Caki2 (cell line): ENCODE measurements around the gene PGRMC2. TPM values are rescaled to one million over a fixed set of nuclear protein-coding genes. Genes with fewer than 3 reads are reported as not detected.
"Not testable (repeated sequence)": the region's sequence is repeated elsewhere in the genome, so short reads cannot be mapped to it uniquely, and the experiment has no call there.

Source experiments
- DNase-seq: peaks from one replicate; pipeline ENCODE4 v3.0.0-alpha.2; 2015; ENCODE audit warnings: low read depth
- in situ Hi-C: cut with HindIII; loops from 2 replicates; pipeline ENCODE4 v1.10.0; 2016; ENCODE audit warnings: low sequenced_read_pairs, low pct_unique_long_range_greater_than_20kb, mixed read lengths
- total RNA-seq: library from RNA; depleted of rRNA; stranded (reverse); fragments of >200 nt; shearing (Covaris generic); gene quantifications from 2 replicates; pipeline ENCODE4 v1.2.3, GENCODE V29; 2014; ENCODE audit warnings: low replicate concordance

Gene PGRMC2
- total RNA-seq, 1 experiment from 2014 or later, result 84.3 TPM

DNA sequence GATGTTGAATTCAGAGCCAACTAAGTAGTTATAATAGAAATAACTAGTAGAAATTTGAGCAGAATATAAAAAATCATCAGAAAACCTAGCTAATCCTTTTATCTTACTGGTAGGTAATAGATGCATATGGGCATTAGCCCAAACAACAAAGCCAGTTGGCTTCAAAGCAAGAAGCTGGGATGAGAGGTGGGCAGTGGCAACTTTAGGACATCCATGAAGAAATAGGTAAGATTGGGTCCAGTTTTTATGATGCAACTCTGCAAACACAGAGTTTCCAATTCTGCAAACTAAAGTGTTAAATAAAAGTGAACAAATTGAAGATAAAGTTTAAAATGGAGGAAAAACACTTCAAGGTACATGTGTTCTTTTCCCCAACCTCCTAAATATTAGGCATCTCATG is 5.1 kb downstream of the PGRMC2 start:
- no peak for DNase-seq
- in situ Hi-C loops, result no loop called here

DNA sequence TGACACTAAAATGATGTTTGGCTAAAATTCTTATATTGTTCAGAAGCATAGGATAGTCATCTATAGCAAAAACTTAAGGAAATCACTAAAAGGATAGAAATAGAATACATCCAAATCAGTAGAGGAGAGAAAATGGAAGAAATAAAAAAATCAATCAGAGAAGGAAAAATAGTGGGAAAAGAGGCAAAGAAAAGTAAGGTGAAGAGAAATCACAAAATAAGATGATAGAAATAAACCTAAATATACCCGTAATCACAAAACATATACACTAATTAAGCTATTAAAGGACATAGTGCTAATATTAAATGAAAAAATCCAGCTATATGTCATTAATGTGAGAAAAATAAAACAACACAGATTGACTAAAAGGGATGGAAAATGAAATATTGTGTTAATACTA is 6.3 kb downstream of the PGRMC2 start:
- in situ Hi-C loops, result no loop called here
- no peak for DNase-seq

DNA sequence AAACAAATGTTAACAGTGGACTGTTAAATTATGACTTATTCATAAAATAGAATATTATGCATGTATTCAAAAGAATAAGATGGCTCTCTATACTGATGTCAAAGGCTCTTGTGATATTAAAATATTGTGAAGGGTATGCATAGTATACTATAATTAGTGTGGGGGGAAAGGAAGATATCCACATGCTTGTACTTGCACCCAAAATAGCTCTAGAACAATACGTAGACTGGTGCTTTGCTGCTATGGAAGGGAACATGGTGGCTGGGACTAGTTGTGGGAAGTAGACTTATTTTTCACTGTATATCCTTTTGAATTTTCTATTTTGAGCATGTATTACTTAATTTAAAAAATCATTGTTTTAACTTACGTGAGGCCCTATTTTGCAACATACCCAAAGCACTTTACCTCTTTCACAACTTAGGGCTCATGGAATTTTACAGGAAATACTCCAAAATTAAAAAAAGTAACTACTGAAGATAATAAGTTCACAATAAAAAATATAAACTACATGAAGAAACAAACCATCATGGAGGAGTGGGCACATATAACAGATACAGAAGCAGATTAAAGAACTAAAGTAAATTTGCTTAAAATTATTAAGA is 7.9 kb downstream of the PGRMC2 start:
- in situ Hi-C loops, result no loop called here
- DNase-seq, result no peak

DNA sequence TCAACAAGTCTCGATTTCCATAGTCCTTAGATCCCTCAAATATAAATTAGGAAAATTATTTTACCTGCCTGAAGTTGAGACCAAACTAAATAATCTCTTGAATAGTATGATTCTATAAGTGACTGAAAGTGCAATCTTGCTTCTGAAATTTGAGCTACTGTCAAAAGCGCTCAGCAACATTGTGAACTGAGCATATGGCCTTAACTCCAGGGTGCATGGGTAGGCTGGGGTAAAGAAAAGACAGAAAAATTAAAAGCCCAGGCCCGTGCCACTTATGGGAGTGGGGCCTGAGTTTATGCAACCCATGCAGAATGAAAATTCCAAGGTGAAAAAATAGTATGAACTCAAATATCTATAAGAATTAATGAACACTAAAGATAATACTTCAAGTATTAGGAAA is 9.8 kb downstream of the PGRMC2 start:
- no peak for DNase-seq
- in situ Hi-C loops, result no loop called here

DNA sequence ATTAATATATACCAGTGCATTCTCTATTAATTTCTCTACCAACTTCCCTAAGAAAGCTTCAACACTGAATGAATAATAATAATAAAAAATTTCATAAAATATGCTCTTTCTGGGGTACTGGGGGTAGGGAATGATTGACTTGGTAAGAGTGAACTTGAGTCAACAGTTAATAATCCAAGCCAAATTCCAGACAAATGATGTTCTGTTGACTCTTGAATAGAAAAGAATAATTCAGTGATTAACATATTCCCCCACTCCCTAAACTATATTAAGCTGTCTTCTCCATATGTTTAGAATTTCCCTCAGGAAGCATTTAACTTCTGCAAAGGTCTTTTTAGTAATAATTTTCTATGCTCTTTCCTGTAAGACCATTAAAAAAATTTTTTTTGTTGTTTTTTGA is 12.3 kb downstream of the PGRMC2 start:
- no peak for DNase-seq
- in situ Hi-C loops, result no loop called here

DNA sequence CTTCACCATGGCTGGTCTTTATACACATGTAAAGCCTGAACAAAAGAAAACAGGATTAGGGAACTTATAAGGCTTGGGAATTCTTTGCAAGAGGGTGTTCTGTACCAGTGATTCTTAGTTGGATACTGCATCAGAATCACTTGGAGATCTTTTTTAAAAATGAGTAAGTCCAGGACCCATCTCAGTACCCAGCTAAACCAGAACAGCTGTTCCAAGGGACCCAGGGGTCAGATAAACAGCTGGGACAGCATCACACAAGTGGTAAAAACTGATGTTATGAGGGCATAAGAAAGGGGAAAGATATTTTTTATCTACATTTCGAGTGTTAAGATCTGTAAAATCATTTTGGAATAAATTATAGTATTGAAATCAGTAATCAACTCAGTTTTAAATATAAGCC is 16.1 kb downstream of the PGRMC2 start:
- in situ Hi-C loops, result no loop called here
- DNase-seq, result no peak

DNA sequence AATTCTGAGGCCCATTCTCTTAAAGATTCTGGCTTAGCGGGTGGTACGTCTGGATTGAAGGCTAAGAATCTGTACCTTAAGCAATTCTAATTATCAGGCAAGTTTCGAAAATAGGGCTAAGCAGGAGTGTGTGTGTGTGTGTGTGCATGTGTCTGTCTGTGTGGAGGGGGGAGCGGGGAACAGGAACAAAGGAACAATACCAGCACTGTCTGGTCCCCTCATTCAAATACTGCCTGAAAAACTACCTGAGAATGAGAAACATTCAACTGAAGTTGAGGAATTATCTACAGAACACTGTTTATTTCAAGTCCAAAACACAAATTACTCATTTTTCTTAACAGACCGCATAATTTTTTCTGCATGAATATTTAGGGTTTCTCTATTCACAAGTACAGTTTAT is 18.6 kb downstream of the PGRMC2 start:
- in situ Hi-C loops, result no loop called here
- no peak for DNase-seq

DNA sequence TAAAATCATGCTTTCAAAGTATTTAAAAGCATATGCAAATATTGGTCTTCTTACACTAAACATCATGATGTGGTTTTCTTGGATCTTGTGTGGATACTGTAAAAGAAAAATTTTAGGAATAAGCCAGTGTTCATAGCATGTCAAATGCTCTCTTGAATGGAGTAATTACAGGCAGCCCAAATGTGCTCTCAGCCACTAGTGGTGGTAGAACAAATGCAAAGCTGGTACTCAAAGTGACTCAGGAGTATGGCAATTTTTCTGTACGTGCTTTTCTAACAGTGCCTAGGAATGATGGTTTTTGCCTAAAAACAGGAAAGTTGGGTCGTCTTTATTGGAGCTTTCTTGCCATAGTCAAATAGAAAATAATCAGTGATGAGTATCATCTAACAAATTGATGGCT is 19.9 kb downstream of the PGRMC2 start:
- in situ Hi-C loops, result no loop called here
- no peak for DNase-seq

DNA sequence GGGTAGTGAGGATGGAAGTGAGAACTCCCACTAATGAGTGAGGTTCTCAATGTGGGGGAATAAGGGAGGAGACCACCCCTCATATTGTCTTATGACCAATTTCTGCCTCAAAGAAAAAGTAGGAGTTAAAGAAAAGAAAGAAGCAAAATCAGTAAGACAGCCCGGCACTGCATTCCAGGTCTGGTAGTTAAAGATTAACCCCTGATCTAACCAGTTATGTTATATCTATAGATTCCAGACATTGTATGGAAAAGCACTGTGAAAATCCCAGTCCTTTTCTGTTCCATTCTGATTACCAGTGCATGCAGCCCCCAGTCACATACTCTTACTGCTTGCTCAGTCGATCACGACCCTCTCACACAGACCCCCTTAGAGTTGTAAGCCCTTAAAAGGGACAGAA is 20.4 kb downstream of the PGRMC2 start:
- in situ Hi-C loops, DNase-seq: not testable (repeated sequence)

DNA sequence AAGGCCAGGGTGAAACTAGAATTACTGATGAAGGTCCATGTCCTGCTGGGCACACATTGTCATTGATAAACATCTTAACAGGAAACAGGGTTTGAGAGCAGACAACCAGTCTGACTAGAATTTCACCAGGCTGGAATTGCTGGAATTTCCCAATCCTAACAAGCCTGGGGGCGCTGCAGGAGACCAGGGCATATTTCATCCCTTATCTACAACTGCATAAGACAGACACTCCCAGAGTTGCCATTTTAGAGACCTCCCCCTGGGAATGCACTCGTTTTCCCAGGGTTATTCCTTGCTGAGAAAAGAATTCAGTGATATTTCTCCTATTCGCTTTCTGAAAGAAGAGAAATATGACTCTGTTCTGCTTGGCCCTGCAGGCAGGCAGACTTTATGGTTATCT is 22.1 kb downstream of the PGRMC2 start:
- in situ Hi-C loops, DNase-seq: not testable (repeated sequence)

DNA sequence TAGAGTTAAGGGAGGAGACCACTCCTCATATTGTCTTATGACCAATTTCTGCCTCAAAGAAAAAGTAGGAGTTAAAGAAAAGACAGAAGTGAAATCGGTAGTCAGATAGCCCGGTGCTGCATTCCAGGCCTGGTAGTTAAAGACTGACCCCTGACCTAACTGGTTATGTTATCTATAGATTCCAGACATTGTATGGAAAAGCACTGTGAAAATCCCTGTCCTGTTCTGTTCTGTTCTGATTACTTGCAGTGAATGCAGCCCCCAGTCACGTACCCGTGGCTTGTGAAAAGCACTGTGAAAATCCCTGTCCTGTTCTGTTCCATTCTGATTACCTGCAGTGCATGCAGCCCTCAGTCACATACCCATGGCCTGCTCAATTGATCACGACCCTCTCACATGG is 27.7 kb downstream of the PGRMC2 start:
- DNase-seq, in situ Hi-C loops: not testable (repeated sequence)

DNA sequence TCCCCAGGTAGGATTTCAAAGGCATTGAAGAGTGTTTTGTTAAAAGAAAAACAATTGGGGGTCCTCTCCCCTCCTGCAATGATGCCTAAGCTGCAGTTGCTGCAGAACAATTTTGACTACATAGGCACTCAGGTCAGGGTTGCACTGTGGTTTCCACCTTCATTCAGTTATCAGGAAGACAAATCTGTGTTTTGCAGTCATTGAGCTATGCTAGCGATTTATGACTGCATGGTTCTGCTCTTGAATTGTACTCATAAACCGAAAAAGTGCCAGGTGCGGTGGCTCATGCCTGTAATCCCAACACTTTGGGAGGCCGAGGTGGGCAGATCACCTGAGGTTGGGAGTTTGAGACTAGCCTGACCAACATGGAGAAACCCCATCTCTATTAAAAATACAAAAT is 29.4 kb downstream of the PGRMC2 start:
- in situ Hi-C loops, DNase-seq: not testable (repeated sequence)

DNA sequence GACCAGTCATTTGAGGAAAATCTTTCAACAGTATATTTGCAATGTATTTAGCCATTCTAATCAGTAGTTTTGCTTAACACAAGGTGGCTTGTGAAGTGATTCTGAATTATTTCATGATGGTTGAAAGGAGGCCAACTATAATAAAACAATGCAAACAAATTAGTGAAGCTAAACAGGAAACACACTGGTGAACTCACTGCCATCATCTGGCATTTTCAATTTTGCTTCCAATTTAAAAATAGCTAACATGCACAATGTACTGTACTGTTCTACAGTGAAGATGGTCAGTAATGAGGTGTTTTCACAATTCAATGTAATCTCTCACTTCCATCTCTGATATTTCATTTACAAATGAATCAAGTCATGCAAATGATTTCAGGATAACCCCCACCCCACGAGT is 31.1 kb downstream of the PGRMC2 start:
- DNase-seq, result no peak
- in situ Hi-C loops, result no loop called here

DNA sequence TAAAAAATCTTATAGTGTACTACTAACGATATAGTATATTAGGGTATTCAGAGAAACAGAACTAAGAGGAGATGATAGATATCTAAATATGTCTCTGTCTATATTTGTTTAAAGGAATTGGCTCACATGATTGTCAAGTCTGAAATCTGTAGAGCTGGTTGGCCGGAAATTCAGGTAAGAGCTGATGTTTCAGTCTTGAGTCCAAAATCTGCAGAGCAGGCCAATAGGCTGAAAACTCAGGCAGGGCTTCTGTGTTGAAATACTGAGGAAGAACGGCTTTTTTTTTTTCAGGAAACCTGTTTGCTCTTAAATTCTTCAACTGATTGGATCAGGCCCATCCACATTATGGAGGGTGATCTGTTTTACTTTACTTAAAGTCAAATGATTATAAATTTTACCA is 31.7 kb downstream of the PGRMC2 start:
- in situ Hi-C loops, result no loop called here

DNA sequence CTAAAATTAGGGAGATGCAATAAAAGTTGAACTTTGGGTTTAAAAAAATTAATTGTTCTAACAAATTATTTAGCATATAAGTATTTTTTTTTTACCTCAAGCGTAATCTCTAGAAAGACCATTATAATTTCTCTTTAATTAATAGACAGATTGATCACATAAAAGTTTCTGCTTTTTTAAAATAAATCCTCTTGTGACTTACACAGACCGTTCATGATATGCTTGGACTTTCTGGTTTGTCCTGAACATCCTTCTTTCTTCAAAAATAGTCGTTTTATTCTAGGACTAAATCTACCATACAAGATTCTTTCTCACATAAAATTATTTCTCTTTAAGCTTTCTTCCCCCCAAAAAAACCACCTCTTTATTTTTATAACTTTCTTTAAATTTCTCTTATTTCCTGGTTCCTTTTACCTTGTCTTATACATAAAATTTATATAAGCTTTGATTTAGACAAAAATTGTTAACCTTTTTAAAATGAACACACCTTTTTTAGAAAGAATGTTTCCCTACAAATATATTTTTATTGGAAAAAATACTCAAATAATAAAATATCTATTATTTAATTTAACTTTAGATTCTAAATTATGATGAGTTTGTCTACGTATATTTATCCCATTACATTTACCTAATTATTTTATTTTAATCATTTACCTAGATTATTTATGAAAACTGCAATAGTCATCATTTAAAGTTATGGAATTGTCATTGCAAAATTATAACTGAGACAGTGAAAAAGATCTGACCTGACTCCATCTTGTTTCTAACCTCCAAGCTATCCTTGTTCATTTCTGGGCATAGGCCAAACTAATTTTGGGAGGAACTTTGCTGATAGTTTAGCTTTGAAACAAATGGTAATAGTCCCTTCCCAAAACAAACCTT is 37.6 kb downstream of the PGRMC2 start:
- in situ Hi-C loops, result no loop called here

More for the DNA sequence above, 31.7 kb downstream of the PGRMC2 start:
- DNase-seq, result no peak

DNA sequence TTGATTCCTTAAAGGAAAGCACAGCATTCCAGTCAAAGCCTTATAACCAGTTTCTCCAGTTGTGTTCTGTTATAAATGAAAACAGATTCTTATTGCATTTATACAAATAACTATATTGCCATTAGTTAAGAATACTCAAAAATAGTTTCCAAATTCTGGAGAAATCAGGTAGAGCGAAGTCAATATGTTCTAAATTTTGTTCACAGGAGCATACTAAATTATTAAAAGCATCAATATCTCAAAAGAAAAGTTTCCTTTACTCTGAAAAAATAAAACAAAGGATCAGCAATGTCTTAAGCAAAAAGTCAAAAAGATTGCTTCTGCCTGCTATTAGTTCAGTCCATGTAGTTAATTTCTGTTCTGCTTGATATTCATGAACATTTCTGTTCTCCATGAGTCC is 39.7 kb downstream of the PGRMC2 start:
- DNase-seq, result no peak
- in situ Hi-C loops, result no loop called here

More for the DNA sequence above, 37.6 kb downstream of the PGRMC2 start:
- no peak for DNase-seq

DNA sequence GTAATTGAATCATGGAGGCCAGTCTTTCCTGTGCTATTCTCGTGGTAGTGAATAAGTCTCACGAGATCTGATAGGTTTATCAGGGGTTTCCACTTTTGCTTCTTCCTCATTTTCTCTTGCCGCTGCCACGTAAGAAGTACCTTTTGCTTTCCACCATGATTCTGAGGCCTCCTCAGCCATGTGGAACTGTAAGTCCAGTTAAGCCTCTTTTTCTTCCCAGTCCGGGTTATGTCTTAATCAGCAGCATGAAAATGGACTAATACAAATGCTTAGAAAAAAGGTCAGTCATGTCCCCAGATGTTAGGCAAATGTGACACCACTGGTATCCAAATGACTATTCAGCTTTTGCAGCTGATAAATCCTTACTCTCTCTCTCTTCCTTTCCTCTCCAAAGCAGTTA is 42.2 kb downstream of the PGRMC2 start:
- in situ Hi-C loops, DNase-seq: not testable (repeated sequence)

DNA sequence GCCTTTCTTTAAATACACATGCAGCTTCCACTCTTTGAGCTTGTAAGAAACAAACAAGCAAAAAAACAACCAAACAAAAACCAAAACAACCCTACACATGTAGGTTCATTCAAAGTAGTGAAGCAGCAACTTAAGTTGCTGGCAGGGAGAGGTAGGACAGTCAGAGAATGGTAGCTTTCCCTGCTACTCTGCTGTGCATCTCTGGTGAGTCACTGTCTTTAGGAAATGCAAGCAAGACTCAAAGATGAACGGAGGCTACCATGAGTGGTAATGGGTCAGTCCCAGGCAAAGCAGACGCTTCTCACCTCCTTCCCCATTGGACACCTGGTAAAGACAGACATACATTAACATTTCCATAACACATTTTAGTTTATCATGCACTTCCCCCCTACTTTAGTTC is 43.2 kb downstream of the PGRMC2 start:
- no peak for DNase-seq
- in situ Hi-C loops, result no loop called here

DNA sequence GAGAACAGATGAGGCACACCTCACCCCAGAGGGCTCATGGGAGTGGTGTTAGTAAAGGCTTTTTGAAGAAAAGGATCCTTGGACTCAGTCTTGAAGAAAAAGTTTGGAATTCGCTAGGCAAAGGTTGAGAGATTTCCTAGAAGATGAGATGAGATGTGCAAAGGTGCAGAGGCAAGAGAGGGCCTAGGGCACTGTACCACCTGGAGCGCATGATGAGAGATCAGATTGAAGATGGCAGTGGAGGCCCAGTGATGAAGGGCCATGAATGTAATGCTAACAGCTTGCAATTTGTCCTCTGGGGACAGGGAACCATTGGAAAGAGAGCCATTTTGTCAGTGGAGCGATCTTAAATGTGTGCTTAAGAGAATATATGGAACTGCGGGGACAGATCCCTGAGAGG is 45.0 kb downstream of the PGRMC2 start:
- in situ Hi-C loops, result no loop called here
- no peak for DNase-seq

DNA sequence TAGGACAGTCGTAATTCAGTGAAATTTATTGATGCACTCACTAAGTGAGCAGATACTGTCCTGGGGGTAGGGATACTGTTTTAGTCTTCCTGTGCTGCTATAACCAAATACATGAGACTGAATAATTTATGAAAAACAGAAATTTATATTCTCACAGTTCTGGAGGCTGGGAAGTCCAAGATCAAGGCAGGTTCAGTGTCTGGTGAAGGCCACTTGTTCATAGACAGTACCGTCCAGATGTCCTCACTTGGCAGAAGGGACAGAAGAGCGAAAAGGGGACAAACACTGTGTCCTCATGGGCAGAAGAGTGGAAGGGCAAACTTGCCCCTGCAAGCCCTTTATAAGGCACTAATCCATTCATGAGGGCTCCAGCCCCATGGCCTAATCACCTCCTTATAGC is 45.6 kb downstream of the PGRMC2 start:
- DNase-seq, result no peak
- in situ Hi-C loops, result no loop called here
